GM21526 (cell line): ENCODE measurements around the gene GCK.

Experiments
- ATAC-seq: cut with Tn5 transposase; IDR thresholded peaks from one replicate; pipeline ENCODE4 v1.9.1; 2021; ENCODE audit warnings: moderate library complexity; ENCODE audit not compliant: unreplicated experiment, low FRiP score

Gene GCK

DNA sequence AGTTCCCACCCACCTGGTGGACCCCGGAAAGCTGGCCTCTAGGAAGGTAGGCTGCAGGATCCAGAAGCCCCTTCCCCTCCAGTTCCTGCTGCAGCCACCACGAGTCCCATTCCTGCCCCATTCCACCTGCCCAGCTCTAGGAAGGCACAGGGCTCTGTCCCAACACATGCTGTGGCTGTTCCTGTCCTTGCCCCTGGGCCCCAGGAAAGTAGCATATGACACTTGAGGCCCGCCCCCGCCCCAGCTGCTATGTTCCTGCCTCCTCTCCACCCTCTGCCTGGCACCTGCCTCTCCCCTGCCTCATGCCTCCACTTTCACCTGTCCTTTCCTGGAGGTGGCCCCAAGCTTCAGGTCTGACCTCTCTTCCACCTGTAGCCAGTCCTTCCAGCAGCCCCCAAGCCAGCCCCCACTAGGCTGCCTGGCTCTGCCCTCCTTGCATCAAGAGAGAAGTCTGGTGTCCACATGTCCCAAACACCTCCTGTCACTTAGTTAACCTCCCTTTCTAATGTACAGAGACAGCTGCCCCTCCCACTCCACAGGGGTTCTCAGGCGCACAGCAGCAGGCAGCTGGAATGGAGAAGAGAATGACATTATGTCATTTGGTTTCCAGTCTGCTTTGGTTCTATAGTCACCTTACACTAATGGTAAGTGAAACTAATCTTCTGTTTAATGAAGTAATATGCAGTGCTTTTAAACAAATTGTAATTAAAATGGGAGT is 34.3 kb upstream of the GCK start:
- ATAC-seq = no peak

DNA sequence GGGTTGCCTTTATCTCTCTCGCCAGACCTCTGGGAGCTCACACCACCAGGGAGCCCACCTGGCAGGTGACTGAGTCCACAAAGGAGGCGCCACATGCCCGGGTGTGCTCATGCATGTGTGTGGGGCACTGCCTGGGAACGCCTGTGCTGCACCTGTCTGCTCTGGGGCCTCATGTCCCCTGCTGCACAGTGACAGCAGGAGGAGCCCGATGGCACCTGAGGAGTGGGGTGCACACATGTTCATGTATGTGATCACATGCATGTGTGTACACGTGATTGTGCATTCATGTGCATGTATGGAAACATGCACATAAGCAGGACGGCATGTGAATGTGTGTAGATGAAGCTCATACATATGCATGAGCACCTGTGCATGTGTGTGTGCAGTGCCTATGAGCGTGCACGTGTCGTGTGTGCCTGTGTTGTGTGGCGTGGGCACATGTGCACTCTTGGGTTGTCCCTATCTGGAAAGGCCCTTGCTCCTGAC is 33.6 kb upstream of the GCK start:
- ATAC-seq = no peak

DNA sequence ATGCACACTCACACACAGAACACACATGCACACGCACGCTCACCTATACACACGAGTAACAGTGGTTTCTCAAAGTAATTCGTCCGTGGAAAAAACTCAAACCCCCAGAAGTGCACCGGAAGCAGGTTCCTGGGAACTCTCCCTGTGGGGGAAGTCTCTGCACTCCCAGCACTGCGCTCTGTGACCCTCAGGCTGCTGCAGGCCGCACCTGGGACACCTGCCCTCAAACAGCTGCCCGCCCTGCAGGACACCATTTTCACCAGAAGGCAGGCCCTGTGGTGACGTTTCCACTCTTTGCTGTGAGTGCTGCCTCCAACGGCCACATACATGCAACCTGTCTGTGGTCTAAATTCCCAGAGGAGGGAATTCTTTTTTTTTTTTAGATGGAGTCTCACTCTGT is 32.8 kb upstream of the GCK start:
- no peak for ATAC-seq

DNA sequence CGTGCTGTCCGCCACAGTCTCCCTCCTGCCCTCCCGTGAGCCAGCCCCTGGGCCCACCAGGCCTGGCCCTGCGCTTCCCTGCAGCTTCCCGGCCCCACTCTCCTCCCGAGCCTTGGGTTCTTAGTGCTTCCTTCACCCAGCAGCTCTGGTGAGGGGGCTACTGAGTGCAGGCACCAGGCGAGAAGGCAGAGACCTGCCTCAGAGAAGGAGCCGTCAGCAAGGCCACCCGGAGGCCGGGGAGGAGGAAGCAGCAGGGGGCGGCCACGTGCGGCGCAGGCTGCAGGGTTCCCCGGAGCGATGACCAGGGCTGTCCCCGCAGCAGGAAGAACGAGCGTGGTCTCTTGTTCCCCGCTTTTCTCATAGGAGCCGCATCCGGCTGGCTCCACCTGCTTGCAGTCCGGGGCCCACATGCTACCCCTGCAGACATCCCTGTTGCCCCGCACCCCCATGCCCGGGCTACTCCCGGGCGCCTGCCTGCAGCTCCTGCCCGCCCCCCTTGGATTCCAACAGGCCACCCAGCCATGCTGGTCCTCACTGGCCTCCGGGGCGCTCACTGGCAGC is 32.1 kb upstream of the GCK start:
- no peak for ATAC-seq

DNA sequence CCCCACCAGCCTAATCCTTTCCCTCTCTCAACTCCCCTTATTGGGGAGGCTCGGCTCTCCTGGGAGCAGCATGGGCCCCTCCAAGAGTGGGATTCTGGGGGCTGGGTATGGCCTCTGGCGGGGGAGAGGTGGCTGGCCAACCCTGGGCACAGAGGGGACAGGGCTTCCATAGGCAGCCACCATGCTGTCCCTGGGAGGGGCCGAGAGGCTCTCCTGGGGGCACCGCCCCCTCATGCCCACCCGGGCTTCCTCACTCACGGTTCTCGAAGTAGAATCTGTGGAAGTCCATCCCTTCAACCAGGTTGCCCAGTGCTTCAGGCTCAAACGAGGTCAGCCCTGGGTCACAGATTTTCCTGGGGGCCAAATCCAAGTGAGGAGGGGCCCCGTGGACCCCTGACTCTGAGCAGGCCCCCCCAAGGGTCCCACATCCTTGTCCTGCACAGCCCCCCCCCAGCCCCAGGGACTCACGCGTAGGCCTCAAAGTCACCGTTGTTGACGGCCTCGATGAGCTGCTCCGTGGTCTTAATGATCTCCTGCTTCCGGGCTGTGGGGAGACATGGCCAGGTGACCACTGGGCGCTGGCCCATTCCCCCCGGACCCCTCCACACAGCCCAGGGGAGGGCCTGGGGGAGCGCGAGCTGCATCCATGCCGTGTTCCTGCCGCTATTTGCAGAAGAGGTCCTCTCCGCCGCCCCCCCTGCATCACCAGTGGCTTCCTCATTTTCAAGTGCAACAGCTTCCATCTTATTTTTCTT is 31.3 kb upstream of the GCK start:
- ATAC-seq = no peak

DNA sequence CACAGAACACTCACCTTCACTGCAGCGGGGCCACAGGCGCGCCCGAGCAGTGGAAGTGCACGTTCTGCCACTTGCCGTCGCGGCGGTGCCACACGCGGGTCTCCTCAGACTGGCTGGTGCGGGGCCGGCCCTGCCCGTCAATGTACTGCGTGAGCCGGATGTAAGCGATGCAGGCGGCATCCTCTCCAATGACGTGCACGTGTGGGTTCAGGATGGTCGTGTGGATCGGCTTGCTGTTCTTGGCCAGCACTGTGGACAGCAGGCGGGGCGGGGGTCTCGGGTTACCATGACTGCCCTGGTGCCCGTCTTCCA is 30.8 kb upstream of the GCK start:
- ATAC-seq = no peak

DNA sequence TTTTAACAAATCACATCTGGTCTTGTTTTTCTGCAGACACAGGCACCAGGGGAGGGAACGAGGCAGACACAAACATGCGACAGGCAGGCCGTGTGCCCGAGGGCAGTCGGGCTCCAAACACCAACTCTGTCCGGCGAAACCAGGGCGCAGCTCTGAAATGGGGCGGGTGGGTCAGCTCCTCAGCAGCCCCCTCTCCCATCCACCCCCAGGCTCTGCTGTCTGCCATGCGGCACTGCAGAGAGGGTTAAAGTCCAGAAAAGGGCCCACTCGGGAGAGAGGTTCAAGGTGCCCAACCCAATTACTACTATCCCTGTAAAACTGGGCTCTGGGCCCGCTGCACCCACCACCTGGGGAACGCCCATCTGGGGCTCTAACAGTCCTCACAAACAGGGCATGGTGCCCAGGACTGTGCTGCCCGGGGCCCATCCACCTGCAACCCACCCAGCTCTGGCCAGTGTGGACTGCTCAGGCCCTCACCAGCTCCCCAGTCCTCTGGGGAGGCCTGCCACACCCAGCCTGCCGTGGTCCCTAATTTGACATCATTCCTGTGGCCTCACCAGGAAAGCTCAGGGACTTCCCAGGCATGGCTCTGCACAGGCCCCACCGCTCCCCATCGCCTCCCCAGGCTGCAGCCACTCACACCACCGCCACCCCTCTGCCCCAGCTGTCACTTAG is 30.3 kb upstream of the GCK start:
- no peak for ATAC-seq

DNA sequence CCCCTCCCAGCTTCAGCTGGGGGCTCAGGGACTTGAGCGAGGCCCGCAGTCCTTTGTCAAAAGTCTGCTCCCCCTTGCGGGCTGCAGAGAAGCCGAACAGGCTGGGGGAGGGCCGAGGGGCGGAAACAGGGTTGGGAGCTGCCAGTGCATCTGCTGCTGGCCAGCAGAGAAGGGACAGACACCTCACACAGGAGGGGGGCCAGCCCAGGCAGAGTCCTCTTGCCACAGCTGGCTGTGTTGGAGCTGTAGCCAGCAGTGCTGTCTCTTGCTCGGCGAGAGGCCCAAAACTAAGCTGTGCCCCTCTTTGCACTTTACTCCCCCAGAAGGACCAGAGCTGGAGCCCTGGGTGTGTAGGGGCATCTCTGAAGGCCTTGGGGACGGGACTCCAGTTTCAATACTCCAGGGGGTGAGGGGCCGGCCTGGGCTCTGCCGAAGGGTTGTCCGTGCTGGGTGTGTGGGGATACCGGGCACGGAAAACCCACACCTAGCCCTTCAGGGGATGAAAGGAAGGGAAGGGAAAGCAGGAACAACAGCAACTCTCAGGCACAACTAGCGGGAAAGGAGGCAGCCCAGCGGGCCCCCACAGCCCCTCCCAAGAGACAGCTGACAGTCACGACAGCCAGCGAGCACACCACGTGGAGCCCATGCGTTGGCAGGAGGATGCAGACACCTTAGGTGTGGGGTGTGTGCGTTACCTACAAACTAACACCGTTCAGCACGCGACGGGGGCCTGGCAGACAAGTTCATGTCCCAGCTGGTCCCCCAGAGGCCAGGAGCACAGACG is 29.4 kb upstream of the GCK start:
- ATAC-seq = no peak

DNA sequence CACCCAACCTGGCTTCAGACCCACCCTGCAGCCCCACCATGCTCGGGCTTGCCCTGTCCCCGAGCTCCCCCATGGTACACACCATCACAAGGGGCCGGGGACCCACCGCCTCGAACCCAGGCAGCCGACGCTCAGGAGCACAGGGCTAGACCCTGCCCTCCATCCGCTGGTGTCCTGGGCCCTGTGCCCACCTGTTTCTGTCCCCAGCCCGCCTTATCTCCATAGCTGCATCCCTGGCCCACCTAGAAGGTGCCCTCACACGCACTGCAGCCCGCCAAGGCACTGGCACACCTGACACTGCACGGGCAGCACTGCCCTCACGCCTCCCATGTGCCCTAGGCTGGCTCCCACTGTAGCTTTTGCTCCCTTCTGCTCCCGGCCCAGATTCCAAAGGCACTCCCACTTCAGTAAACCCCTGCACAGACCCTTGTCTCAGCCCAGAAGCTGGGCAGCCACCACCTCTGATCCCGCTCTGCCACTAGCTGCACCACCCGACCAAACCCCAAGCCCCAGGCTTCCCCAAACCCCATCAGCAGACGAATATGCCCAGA is 28.7 kb upstream of the GCK start:
- ATAC-seq = no peak

DNA sequence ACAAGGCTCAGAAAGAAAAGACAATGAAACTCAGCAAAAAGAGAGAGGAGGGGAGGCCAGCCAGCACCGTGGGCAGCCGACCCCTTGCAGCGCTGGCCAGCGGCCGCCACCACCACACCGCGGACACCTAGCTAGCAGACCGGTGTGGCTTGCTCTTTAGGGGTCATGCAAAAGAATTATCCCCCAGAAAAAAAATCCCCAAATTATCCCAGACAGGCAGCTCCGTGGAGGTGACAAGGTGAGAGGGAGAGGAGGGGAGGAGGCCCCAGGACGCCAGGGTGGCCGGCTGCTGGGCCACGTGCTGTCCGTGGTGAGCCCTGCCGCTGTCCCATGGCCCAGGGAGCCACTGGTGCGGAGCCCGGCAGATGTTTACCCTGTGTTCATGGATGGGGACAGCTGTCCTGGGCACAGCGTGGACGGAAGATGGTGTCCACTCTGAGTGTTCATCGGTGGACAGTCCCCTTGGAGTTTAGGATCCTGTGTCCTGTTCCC is 28.0 kb upstream of the GCK start:
- ATAC-seq = no peak

DNA sequence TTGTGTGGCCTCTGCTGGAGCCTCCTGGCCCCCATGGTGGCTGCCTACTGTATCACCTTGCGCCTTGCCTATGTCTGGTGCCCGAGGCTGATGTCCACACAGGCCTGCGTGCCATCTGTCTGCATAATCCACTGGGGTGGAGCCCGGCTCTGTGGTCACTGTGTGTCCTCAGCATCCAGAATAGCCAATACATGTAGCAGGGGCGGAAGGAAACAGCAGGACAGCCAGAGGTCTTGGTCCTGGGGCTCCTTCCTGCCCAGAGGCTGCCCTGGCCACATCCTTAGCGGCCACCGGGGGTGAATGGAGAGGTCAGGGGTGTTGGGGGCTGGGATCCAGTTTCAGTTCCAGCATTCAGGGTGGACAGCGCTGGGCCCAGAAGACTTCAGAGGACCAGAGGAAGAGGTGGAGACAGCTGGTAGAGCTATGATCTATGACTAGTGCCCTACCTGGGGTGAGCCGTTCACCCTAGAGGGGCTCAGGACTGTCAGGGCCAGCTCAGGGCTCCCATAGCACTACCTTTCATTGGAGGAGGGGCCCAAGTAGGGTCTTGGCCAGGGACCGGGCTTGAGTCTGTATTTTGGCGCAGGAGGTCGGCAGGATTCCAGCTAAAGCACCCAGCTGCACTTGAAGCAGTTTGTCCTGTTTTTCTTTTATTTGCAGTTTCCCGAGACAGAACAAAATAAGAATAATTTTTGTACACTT is 27.4 kb upstream of the GCK start:
- ATAC-seq = no peak

DNA sequence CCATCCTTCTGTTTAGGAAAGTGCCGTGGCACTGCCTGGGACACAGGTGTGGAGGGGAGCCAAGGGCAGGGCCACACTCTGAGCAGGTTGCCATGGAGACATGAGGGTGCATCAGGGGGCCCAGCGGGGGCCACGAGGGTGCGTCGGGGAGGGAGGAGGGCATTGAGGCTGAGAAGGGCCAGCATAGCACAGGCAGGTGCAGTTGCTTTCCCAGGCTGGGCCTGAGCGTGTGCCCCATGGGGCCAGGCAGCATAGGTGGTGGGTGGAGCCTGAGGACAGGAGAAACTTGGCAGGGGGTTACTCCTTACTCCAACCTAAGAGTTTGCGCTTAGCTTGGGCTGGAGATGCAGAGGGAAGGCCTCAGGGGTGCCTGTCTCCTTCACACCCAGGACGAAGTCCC is 26.8 kb upstream of the GCK start:
- ATAC-seq = no peak

DNA sequence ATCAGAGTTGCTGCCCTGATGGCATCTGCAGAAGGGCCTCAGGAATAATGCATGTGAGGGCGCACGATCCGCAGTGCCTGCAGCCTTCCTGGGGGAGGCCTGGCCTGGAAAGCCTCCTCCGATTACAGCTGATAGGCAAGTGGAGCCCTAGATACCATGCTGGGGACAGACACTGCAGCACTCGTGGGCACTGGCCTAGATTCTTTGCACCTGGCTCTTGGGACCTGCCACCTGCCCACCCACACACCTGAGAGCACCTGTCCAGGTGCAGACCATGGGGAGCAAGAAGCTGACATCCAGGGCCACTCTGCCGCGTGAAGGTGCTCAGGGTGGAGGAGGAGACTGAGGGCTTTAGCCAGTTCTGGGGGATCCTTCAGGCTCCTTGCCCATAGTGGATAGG is 26.3 kb upstream of the GCK start:
- ATAC-seq = no peak

DNA sequence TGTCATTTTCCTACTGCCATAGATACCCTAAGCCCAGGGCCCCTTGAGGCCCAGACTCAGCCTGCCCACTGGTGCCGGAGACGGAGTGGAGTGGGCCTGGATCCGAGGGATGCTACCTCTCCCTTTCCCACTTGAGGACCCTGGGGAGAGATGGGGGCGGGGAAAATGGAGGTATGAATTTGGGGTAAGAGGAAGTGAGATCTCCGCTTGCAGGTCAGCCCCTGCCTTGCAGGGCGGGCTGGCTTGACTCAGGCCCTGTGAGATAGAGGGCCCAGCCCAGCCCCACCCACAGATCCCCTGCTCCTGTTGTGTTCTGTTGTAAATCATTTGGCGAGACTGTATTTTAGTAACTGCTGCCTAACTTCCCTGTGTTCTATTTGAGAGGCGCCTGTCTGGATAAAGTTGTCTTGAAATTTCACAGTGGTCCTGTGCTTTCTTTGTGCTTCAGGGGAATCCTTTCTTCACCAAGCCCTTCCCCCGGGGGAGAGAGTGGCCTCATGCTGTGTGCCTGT is 24.7 kb upstream of the GCK start:
- ATAC-seq = no peak

DNA sequence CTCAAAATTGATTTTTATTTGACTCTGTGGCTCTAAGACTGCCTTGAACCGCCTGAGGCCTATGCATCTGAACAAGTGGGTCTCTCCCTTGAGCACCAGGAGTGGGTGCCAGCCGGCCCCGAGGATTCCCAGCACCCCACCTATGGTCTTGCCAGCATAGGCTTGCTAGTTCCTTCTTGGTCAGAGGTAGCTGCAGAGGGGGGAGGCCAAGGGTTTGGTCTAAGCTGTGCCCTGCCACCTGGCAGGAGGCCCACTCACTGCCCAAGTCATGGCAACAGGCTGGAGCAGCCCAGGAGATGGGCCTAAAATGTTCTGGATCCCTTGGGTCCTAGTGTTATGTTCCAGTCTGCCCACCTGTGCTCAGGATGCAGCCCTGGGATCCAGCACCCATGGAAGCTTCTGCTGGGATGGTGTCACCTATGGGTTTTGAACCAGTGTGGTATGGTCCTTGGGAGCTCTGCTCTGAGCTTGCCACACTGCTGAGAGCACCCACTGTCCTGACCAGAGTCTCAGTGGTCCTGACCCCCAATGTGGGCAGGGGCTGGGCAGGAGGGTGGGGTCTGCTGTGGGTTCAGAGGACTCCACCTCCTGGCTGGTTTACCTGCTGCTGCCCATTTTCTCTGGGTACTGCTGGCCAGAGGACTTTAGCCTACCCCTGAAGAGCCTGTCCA is 24.1 kb upstream of the GCK start:
- ATAC-seq = no peak

DNA sequence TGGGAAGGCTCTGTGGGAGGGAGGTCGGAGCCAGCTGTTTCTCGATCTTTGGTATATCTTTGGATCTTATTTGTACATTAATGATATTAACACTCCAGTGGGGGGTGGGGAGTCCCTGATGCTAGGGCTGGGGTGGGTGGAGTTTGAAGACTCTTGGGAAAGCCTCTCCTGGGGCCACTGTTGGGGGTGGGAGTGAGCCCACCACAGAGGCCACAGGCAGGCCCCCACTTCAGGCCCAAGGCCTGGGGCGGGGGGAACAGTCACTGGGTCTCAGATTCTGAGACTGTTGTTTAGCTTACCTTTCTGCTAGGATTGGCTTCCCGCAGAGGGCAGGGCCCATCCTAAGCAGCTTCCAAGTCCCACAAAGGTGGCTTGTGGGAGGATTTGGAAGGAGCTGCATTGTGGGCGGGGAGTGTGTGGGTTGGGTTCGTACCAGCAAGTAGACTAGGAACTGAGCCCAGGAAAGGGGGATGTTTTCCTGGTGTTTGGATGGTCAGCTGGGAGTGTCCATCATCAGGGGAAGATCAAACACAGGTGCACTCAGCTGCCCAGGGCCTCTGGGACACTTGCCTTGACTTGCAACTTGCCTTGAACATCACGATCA is 23.4 kb upstream of the GCK start:
- ATAC-seq = no peak

DNA sequence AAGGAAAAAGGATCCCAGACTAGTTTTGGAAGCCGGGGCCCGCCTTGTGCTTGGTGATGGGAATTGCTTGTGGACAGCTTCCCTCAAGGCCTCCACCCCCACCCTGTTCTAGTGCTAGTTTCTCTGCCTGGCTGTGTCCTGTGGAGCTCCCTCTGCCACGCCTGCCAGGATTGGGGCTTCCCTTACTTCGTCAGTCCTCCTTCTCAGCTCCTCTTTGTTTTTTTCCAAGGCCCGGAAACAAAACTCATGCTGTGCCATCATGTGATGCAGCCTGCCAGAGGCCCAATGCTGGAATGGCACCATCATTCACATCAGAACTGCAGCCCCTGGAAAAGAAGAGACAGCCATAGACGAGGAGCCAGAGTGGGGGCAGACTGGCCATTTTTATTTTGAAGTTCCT is 22.8 kb upstream of the GCK start:
- no peak for ATAC-seq

DNA sequence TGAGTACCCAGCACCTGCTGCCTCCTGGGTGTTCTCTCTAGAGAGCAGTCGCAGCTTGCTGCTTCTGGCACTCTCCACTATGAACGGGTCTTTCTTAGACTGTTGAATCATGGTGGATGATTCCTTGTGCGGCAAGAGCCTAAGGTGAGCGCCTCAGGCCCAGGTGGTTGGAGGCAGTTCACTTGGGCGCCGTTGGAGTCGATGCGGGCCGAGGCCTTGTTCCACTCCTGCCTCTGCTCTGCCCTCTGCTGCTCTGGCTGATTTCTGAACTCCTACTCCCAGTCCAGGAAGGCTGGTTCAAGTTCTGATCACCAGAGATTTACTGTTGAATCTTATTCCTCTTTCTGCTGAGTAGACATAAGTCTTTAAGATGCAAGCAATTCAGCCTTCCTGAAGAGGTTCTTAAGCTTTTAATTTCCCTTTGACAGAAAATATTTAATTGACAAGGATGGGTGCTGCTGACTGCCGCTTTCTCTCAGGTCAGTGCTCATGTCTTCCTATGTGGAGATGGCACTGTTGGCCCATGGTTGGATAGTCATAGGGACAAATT is 22.0 kb upstream of the GCK start:
- no peak for ATAC-seq
